IPS-20b (cell line): ENCODE data around the gene GOLGA8B.
"Not testable (repeated sequence)": the region's sequence is repeated elsewhere in the genome, so short reads cannot be mapped to it uniquely, and the experiment has no call there.

Experiments used
- H3K27ac ChIP-seq: one replicate; pipeline ENCODE4 v1.5.1; 2013; ENCODE audit warnings: low read length
- H3K27me3 ChIP-seq: 2 replicates; pipeline ENCODE4 v1.6.1; 2013; ENCODE audit warnings: mild to moderate bottlenecking, low read length, inconsistent platforms; ENCODE audit not compliant: insufficient read depth
- H3K36me3 ChIP-seq: 2 replicates; pipeline ENCODE4 v1.6.1; 2013; ENCODE audit warnings: low read depth, mild to moderate bottlenecking, inconsistent platforms, low read length, moderate library complexity; ENCODE audit not compliant: insufficient read depth
- H3K4me1 ChIP-seq: 2 replicates; pipeline ENCODE4 v1.6.1; 2013; ENCODE audit warnings: mild to moderate bottlenecking, control low read depth, inconsistent platforms, low read length, moderate library complexity; ENCODE audit not compliant: insufficient read depth
- H3K4me3 ChIP-seq: 2 replicates; pipeline ENCODE4 v1.5.1; 2013; ENCODE audit warnings: mild to moderate bottlenecking, low read length, inconsistent platforms
- H3K9ac ChIP-seq: 2 replicates; pipeline ENCODE4 v1.6.1; 2013; ENCODE audit warnings: low read depth, mild to moderate bottlenecking, inconsistent platforms, low read length, moderate library complexity
- H3K9me3 ChIP-seq: 2 replicates; pipeline ENCODE4 v1.6.1; 2013; ENCODE audit warnings: mild to moderate bottlenecking, low read depth, low read length, inconsistent platforms; ENCODE audit not compliant: insufficient read depth

Gene GOLGA8B

GRCh38 chr15:34572921-34573320 lies 10.5 kb downstream of the GOLGA8B start:
- not testable (repeated sequence) for H3K27me3 ChIP-seq, H3K4me3 ChIP-seq, H3K4me1 ChIP-seq, H3K36me3 ChIP-seq, H3K9me3 ChIP-seq, H3K9ac ChIP-seq, H3K27ac ChIP-seq

GRCh38 chr15:34572019-34572641 lies 11.3 kb downstream of the GOLGA8B start:
- H3K27ac ChIP-seq, H3K27me3 ChIP-seq, H3K9ac ChIP-seq: not testable (repeated sequence)

DNA sequence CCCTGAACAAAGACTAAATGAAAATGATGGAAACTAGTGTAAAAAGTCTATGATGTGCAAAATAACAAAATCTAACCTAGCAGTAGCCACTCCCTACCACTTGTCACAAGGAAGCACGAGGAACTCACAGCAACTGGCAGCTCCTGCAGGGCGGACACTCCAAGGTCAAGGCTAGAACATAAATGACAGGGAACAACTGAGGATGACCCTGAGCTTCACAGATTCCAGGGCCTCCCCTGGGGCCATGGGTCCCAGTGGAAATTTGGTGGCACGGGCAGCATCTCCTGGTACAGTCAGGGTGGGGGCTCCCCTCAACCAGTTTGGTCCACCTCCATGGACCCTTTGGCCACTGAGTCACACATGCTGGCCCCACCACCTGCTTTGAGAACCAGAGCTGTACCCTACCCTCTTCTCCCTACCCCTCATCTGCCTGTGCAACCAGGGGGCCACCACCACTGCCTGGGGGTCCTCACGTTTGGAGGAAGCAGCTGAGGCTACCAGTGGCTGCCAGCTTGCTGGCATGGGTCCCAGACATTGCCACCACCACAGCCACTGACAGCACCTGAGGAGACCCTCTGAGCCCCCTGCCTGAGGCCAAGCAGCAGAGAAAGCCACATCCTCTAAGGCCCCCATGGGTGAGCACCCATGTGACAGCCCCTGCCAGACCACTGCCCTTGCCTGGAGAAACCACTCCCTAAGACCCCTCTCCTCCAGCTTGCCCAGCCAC lies 13.6 kb downstream of the GOLGA8B start:
- not testable (repeated sequence) for H3K9me3 ChIP-seq, H3K4me3 ChIP-seq

More at GRCh38 chr15:34572019-34572641, 11.3 kb downstream of the GOLGA8B start:
- H3K9me3 ChIP-seq, H3K36me3 ChIP-seq, H3K4me3 ChIP-seq, H3K4me1 ChIP-seq: not testable (repeated sequence)

GRCh38 chr15:34567174-34567573 lies 16.3 kb downstream of the GOLGA8B start:
- not testable (repeated sequence) for H3K9ac ChIP-seq, H3K4me3 ChIP-seq, H3K27ac ChIP-seq, H3K27me3 ChIP-seq, H3K36me3 ChIP-seq, H3K9me3 ChIP-seq, H3K4me1 ChIP-seq

More for the DNA sequence above, 13.6 kb downstream of the GOLGA8B start:
- H3K9ac ChIP-seq, H3K27me3 ChIP-seq, H3K36me3 ChIP-seq, H3K27ac ChIP-seq, H3K4me1 ChIP-seq: not testable (repeated sequence)

DNA sequence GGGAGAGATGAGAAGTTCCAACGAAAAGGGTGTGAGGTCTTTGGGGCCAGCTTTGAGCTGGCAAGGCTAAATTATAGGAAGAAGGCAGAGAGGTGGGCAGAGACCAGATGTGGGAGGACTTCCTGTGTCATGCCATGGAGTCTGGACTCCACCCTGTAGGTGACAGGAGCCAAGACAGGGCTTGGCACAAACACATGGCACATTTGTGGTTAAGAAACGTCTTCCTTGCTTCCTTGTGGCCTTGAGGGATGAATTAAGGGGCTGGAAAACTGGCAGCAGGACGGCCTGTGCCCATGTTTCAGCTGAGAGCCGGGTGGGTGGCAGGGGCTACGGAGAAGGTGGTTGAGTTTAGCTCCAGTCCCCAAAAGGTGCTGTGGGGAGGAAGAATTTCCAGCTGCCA lies 18.7 kb downstream of the GOLGA8B start:
- H3K36me3 ChIP-seq, H3K9me3 ChIP-seq, H3K9ac ChIP-seq, H3K27me3 ChIP-seq, H3K27ac ChIP-seq, H3K4me3 ChIP-seq, H3K4me1 ChIP-seq: not testable (repeated sequence)

DNA sequence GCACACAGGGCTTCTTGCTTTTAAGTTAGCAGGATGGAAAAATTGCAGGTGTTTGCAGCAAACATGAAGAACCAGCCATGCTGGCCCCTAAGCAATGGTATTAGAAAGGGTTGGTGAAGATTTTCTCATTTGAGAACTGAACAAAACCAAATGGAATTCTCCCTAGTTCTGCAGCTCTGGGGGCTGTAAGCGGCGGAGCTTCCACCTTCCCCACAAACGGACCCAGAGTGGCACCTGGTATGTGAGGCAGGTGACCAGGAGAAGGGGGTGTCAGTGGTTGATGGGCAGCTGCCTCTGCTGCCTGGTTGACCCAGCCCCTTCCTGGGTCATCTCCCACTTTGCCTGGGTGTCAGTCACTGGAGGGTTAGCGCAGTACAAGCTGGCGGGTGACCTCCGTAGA lies 22.6 kb downstream of the GOLGA8B start:
- not testable (repeated sequence) for H3K27ac ChIP-seq, H3K4me1 ChIP-seq, H3K36me3 ChIP-seq, H3K9me3 ChIP-seq, H3K9ac ChIP-seq, H3K4me3 ChIP-seq, H3K27me3 ChIP-seq

DNA sequence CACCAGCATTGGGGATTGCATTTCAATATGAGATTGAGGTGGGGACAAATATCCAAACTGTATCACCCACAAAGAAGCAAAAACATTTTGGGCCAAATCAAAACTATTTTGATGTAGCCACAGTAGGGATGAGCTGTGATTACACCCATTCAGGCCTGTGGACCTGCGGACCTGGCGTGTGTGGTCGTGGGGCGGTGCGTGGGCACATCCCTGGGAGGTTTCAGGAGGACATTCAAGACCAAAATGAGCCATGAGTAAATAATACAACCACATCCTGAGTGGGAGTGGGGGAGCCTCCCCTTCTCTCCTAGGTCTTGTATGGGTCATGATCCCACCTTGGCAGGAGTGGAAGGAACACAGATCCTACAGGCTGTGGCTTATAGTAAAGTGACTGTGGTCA lies 23.7 kb downstream of the GOLGA8B start:
- H3K36me3 ChIP-seq, H3K9ac ChIP-seq, H3K27ac ChIP-seq, H3K4me3 ChIP-seq, H3K4me1 ChIP-seq, H3K27me3 ChIP-seq, H3K9me3 ChIP-seq: not testable (repeated sequence)

DNA sequence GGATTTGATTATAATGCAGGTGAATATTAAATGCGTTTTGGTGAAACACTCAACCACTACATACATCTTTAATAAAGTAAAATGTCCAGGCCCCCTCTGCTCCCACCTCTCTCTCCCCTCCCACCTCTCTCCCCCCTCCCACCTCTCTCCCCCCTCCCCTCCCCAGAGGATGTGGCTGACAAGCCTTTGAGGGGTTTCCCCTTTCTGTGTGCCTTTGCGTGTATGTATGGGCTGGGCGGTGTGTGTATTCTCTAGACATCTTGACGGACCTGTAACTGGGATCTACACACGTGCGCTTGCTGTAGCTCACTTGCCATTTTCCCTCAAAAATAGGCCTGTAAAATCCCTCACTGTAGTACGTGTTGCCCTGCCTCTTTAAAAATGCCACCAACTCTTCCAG lies 28.3 kb downstream of the GOLGA8B start:
- H3K9ac ChIP-seq, H3K36me3 ChIP-seq, H3K9me3 ChIP-seq, H3K27me3 ChIP-seq, H3K4me1 ChIP-seq, H3K4me3 ChIP-seq, H3K27ac ChIP-seq: not testable (repeated sequence)

- not testable (repeated sequence) for H3K27ac ChIP-seq
Measured at GRCh38 chr15:34554716-34555115, 28.7 kb downstream of the GOLGA8B start.

DNA sequence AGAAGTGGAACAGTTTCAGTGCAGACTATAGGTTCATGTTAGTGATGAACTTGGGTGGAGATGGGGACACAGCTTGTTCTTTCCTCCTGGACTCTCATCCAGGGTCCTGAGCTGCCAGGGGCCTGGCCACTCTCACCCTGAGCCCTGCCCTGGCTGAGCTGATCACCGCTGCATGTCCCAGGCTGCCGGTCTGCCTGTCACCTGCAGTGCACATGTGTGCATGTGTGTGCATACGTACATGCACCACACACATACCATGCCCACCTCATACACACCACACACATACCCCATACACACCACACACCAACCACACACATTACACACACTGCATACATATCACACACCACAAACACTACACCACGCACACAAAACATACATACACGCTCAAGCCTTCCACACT lies 29.3 kb downstream of the GOLGA8B start:
- H3K27ac ChIP-seq, H3K4me1 ChIP-seq, H3K4me3 ChIP-seq, H3K36me3 ChIP-seq, H3K9ac ChIP-seq, H3K27me3 ChIP-seq, H3K9me3 ChIP-seq: not testable (repeated sequence)

More at GRCh38 chr15:34554716-34555115, 28.7 kb downstream of the GOLGA8B start:
- H3K36me3 ChIP-seq, H3K9me3 ChIP-seq, H3K27me3 ChIP-seq, H3K9ac ChIP-seq, H3K4me3 ChIP-seq, H3K4me1 ChIP-seq: not testable (repeated sequence)

DNA sequence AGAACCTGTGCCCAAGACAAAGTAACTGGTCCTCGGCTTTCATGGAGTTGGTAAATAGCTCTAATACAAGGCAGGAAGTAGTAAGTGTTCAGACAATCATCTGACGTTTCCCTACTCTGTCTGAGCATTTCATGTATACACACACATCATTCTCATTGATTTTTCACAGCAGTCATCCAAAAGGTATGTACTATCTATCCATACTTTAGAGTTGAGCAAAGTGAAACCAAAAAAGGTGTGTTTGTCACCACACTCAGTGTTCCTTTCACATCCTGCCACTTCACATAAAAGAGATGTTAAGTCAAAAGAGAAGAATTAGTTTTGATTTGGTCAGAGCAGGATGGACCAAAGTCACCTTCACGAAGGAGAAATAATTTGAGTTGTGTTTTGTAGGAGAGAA lies 33.3 kb downstream of the GOLGA8B start:
- not testable (repeated sequence) for H3K27ac ChIP-seq, H3K4me1 ChIP-seq, H3K4me3 ChIP-seq, H3K36me3 ChIP-seq, H3K9ac ChIP-seq, H3K9me3 ChIP-seq, H3K27me3 ChIP-seq

GRCh38 chr15:34549381-34549809 lies 34.1 kb downstream of the GOLGA8B start:
- not testable (repeated sequence) for H3K36me3 ChIP-seq, H3K4me3 ChIP-seq, H3K9ac ChIP-seq, H3K4me1 ChIP-seq, H3K9me3 ChIP-seq, H3K27me3 ChIP-seq, H3K27ac ChIP-seq
